Measurements from ENCODE around the gene ADAP1.
"Not testable (repeated sequence)": the region's sequence is repeated elsewhere in the genome, so short reads cannot be mapped to it uniquely, and the experiment has no call there.

ADAP1 gene

GRCh38 chr7:874031-874749 is 80.3 kb downstream of the ADAP1 start:
- Histone ChIP-seq H3K4me2 (ENCODE audit: low read depth, low read length, poor library complexity, severe bottlenecking) (peak overlapping the region; percentile 31), H2AFZ (ENCODE audit: low read depth, low read length, severe bottlenecking) (peak overlapping the region; percentile 50), H3K36me3 (ENCODE audit: low read length) (no peaks in the 10 kb centered on the region; the same call in 1 of the 2 replicates), H3K9me2 (replicated peaks; ENCODE audit: insufficient read depth, low read length) (no peaks in the 10 kb centered on the region), H3K27me3 (ENCODE audit: low read length) (no peaks in the 10 kb centered on the region), H3K9me3 (ENCODE audit: insufficient read depth, low read length) (no peaks in the 10 kb centered on the region), H3F3A (ENCODE audit: insufficient read depth) (peaks cover 20% of the 10 kb centered on the region), H3K9ac (ENCODE audit: low read length) (peak overlapping the region; percentile 10; the same call in 1 of the 2 replicates), H4K20me1 (ENCODE audit: low read depth, low read length) (no peaks in the 10 kb centered on the region), H3K27ac (ENCODE audit: low read depth, low read length) (peak overlapping the region; percentile 34; the same call in 1 of the 2 replicates), H3K79me2 (ENCODE audit: insufficient read depth, low read length) (peaks cover 23% of the 10 kb centered on the region), H3K4me3 (ENCODE audit: insufficient read depth, low read length, poor library complexity, severe bottlenecking) (no peak overlapping the region)
- TF ChIP-seq EZH2phosphoT487 (conservative IDR thresholded peaks at IDR 0.05; ENCODE audit: low read length) (no peak), CTCF (IDR thresholded peaks at IDR 0.05; ENCODE audit: insufficient read depth, low read length, poor library complexity, severe bottlenecking) (no peak)

- peak; percentile 98 for TF ChIP-seq CTCF (IDR thresholded peaks at IDR 0.05; ENCODE audit: insufficient read depth, low read length, poor library complexity, severe bottlenecking)
- TF ChIP-seq EZH2phosphoT487 (conservative IDR thresholded peaks at IDR 0.05; ENCODE audit: low read length): no peak
- H3K9ac ChIP-seq (ENCODE audit: low read length): peak overlapping the region; percentile 10; the same call in 1 of the 2 replicates
These were observed 81.0 kb downstream of the ADAP1 start for GRCh38 chr7:873367-874002.

GRCh38 chr7:872685-873084 is 81.8 kb downstream of the ADAP1 start:
- not testable (repeated sequence) for H3K79me2 ChIP-seq (ENCODE audit: insufficient read depth, low read length); H3K36me3 ChIP-seq (ENCODE audit: low read length); H3K9ac ChIP-seq (ENCODE audit: low read length); H3K4me3 ChIP-seq (ENCODE audit: insufficient read depth, low read length, poor library complexity, severe bottlenecking); H3K4me2 ChIP-seq (ENCODE audit: low read depth, low read length, poor library complexity, severe bottlenecking); H3K9me2 ChIP-seq (replicated peaks; ENCODE audit: insufficient read depth, low read length); H2AFZ ChIP-seq (ENCODE audit: low read depth, low read length, severe bottlenecking); H3K9me3 ChIP-seq (ENCODE audit: insufficient read depth, low read length); H3K27me3 ChIP-seq (ENCODE audit: low read length); H3K27ac ChIP-seq (ENCODE audit: low read depth, low read length); H4K20me1 ChIP-seq (ENCODE audit: low read depth, low read length)
- H3F3A ChIP-seq (ENCODE audit: insufficient read depth): peaks cover 20% of the 10 kb centered on the region

More at GRCh38 chr7:873367-874002, 81.0 kb downstream of the ADAP1 start:
- peak overlapping the region; percentile 50 for H2AFZ ChIP-seq (ENCODE audit: low read depth, low read length, severe bottlenecking)
- H4K20me1 ChIP-seq (ENCODE audit: low read depth, low read length): no peaks in the 10 kb centered on the region
- no peaks in the 10 kb centered on the region for H3K27me3 ChIP-seq (ENCODE audit: low read length)
- H3K79me2 ChIP-seq (ENCODE audit: insufficient read depth, low read length): peaks cover 16% of the 10 kb centered on the region
- H3K36me3 ChIP-seq (ENCODE audit: low read length): no peaks in the 10 kb centered on the region; the same call in 1 of the 2 replicates
- H3K4me2 ChIP-seq (ENCODE audit: low read depth, low read length, poor library complexity, severe bottlenecking): peak overlapping the region; percentile 31
- H3K27ac ChIP-seq (ENCODE audit: low read depth, low read length): peak overlapping the region; percentile 11; the same call in 1 of the 2 replicates
- H3K4me3 ChIP-seq (ENCODE audit: insufficient read depth, low read length, poor library complexity, severe bottlenecking): no peak overlapping the region
- H3K9me2 ChIP-seq (replicated peaks; ENCODE audit: insufficient read depth, low read length): no peaks in the 10 kb centered on the region
- no peaks in the 10 kb centered on the region for H3K9me3 ChIP-seq (ENCODE audit: insufficient read depth, low read length)
- H3F3A ChIP-seq (ENCODE audit: insufficient read depth): peaks cover 20% of the 10 kb centered on the region
